SK-N-MC (cell line): ENCODE data around the gene OR10V1.

Source experiments
- EZH2 ChIP-seq: fragments of 200-600 bp; sonication (generic); IDR thresholded peaks from one replicate; pipeline ENCODE4 v1.6.1; 2017; ENCODE audit warnings: antibody characterized with exemption
- POLR2AphosphoS5 ChIP-seq: IDR thresholded peaks from 2 replicates; pipeline ENCODE4 v1.6.1; 2012; ENCODE audit warnings: mild to moderate bottlenecking, low read depth, low read length, borderline replicate concordance

DNA sequence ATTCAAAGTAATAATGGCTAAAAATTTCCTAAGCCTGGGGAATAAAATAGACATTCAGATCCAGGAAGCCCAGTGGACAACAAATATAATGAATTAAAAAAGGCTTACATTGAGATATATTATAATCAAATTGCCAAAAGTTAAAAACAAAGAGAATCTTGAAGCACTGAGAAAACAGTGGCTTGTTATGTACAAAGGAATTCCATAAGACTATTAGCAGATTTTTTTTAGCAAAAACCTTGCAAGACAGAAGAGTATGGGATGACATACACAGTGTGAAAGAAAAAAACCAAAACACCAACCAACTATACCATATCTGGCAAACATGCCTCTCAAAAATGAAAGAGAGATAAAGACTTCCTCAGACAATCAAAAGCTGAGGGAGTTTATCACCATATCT lies 20.7 kb downstream of the OR10V1 start:
- no peak for TF ChIP-seq EZH2
- no peak for TF ChIP-seq POLR2AphosphoS5
